Endothelial cell of umbilical vein (primary cell): ENCODE results near the gene CAMK2N2. TPM values are rescaled to one million over a fixed set of nuclear protein-coding genes. Genes with fewer than 3 reads are reported as not detected.
A peak's percentile ranks its signal among the peaks of the same experiment; 100 is the strongest.

Experiments used
- BruUV-seq: library from RNA; stranded (reverse); fragments of 400-500 nt; replicated peaks from 2 replicates; lab custom pipeline; 2021; lab: Mats Ljungman, UMichigan
- CTCF ChIA-PET: fragments of 300-600, 350-600 bp; sonication (Branson Sonifier 250); formaldehyde crosslinking; loops from one replicate; lab custom pipeline; 2021; ENCODE audit warnings: antibody characterized with exemption, inconsistent platforms; lab: Charles Lee
- POLR2A ChIA-PET: fragments of 300-600, 350-600 bp; sonication (Branson Sonifier 250); formaldehyde crosslinking; loops from one replicate; lab custom pipeline; 2021; ENCODE audit warnings: antibody characterized with exemption, inconsistent platforms; lab: Charles Lee
- DNase-seq: peaks from one replicate; pipeline ENCODE4 v3.0.0-alpha.2; 2011; ENCODE audit warnings: low read depth, low spot score
- FAIRE-seq: peaks from 2 replicates; lab custom pipeline; 2011; peaks lifted over from hg19 to GRCh38; lab: Jason Lieb, UNC
- H2AFZ ChIP-seq: 2 replicates; pipeline ENCODE4 v1.6.0; 2012; ENCODE audit warnings: low read depth, low read length, control low read depth, inconsistent platforms
- H3K27ac ChIP-seq: 2 replicates; pipeline ENCODE4 v1.5.1; 2011; ENCODE audit warnings: low read depth, mild to moderate bottlenecking, control low read depth, low read length, moderate library complexity; ENCODE audit not compliant: insufficient read depth
- H3K27me3 ChIP-seq, 2 experiments: 2 replicates each; pipeline versions ENCODE4 v1.6.0 to v1.6.1; 2011; ENCODE audit warnings: low read length in 2 of 2, mixed read lengths in 1 of 2; ENCODE audit not compliant: control insufficient read depth in 2 of 2, insufficient read depth in 2 of 2
- H3K36me3 ChIP-seq, 2 experiments: 2 replicates in 1 of 2; 3 replicates in 1 of 2; pipeline ENCODE4 v1.5.1; 2011; ENCODE audit warnings: low read length in 2 of 2, mild to moderate bottlenecking in 1 of 2, moderate library complexity in 1 of 2; ENCODE audit not compliant: control insufficient read depth in 2 of 2, insufficient read depth in 2 of 2; ENCODE audit errors: extremely low read depth in 1 of 2
- H3K4me1 ChIP-seq: 3 replicates; pipeline ENCODE4 v1.5.1; 2011; ENCODE audit warnings: mild to moderate bottlenecking, low read length; ENCODE audit not compliant: control insufficient read depth, insufficient read depth; ENCODE audit errors: extremely low read depth
- H3K4me2 ChIP-seq: 2 replicates; pipeline ENCODE4 v1.6.1; 2011; ENCODE audit warnings: low read length, control low read depth, mixed read lengths; ENCODE audit not compliant: insufficient read depth
- H3K4me3 ChIP-seq, 3 experiments: fragments of 200-600 bp in 1 of 3; sonication (generic), shearing (Covaris generic) in 1 of 3; replicated peaks in 1 of 3; 2 replicates each; pipeline ENCODE4 v1.5.1; 2011 to 2016; ENCODE audit warnings: control low read depth in 3 of 3, low read length in 3 of 3, mild to moderate bottlenecking in 2 of 3, inconsistent platforms in 1 of 3, low read depth in 1 of 3, moderate library complexity in 1 of 3; ENCODE audit not compliant: insufficient read depth in 1 of 3
- H3K79me2 ChIP-seq: 2 replicates; pipeline ENCODE4 v1.6.0; 2012; ENCODE audit warnings: low read length, inconsistent platforms; ENCODE audit not compliant: control insufficient read depth, insufficient read depth
- H3K9ac ChIP-seq: replicated peaks from 2 replicates; pipeline ENCODE3; 2011; ENCODE audit warnings: low read length, control low read depth; ENCODE audit not compliant: insufficient read depth; ENCODE audit errors: extremely low read depth
- H3K9me1 ChIP-seq: replicated peaks from 3 replicates; pipeline ENCODE4 v1.6.0; 2011; ENCODE audit warnings: mild to moderate bottlenecking, low read length; ENCODE audit not compliant: control insufficient read depth, insufficient read depth; ENCODE audit errors: extremely low read depth
- H3K9me3 ChIP-seq: replicated peaks from 2 replicates; pipeline ENCODE4 v1.5.1; 2012; ENCODE audit warnings: low read length, inconsistent platforms; ENCODE audit not compliant: control insufficient read depth, insufficient read depth
- H4K20me1 ChIP-seq: replicated peaks from 2 replicates; pipeline ENCODE3; 2011; ENCODE audit warnings: mild to moderate bottlenecking, low read length; ENCODE audit not compliant: control insufficient read depth, insufficient read depth; ENCODE audit errors: extremely low read depth
- EZH2 ChIP-seq: IDR thresholded peaks from 2 replicates; pipeline ENCODE4 v1.6.1; 2012; ENCODE audit warnings: borderline replicate concordance, low read depth, mild to moderate bottlenecking, moderate library complexity, low read length, inconsistent platforms; ENCODE audit not compliant: severe bottlenecking
- FOS ChIP-seq: IDR thresholded peaks from 2 replicates; pipeline ENCODE4 v1.6.1; 2011; ENCODE audit warnings: mild to moderate bottlenecking, low read length, moderate library complexity, borderline replicate concordance; ENCODE audit not compliant: insufficient read depth
- GATA2 ChIP-seq: IDR thresholded peaks from 2 replicates; pipeline ENCODE4 v1.7.0; 2011; ENCODE audit warnings: low read depth, mild to moderate bottlenecking, moderate library complexity, mixed read lengths, low read length; ENCODE audit not compliant: insufficient read length, insufficient read depth
- JUN ChIP-seq: IDR thresholded peaks from 2 replicates; pipeline ENCODE4 v1.6.1; 2011; ENCODE audit warnings: borderline replicate concordance, low read depth; ENCODE audit not compliant: insufficient read length, insufficient read depth
- MAX ChIP-seq: IDR thresholded peaks from 2 replicates; pipeline ENCODE4 v1.6.1; 2011; ENCODE audit not compliant: insufficient read depth, insufficient read length
- MYC ChIP-seq: IDR thresholded peaks from one replicate; pipeline ENCODE4 v1.6.1; 2011; ENCODE audit warnings: mild to moderate bottlenecking, low read depth, low read length
- POLR2A ChIP-seq: IDR thresholded peaks from 2 replicates; pipeline ENCODE4 v1.6.1; 2012; ENCODE audit warnings: low read depth, mild to moderate bottlenecking, control low read depth, low read length
- POLR2AphosphoS5 ChIP-seq: IDR thresholded peaks from 2 replicates; pipeline ENCODE4 v1.6.1; 2012; ENCODE audit warnings: low read depth, mild to moderate bottlenecking, control low read depth, low read length, moderate library complexity; ENCODE audit not compliant: insufficient read depth
- dilution Hi-C: fragments of 300-500 bp; cut with MboI; formaldehyde crosslinking; loops from one replicate; pipeline ENCODE4 v1.15.0; 2019; ENCODE audit warnings: low sequenced_read_pairs; ENCODE audit not compliant: extremely low pct_ligation_motif_present
- intact Hi-C: fragments of 100-400 bp; cut with micrococcal nuclease; formaldehyde crosslinking; loops from one replicate; pipeline ENCODE4 v1.10.0; 2022
- polyA plus RNA-seq, 4 experiments: library from polyadenylated mRNA; depleted of rRNA in 3 of 4; stranded (reverse) in 3 of 4; unstranded in 1 of 4; fragments of >200 nt; gene quantifications; 2 replicates each; pipeline versions ENCODE4 v1.2.1 to v1.2.3, GENCODE V29; 2011 to 2012; ENCODE audit warnings: missing spikeins in 1 of 4
- total RNA-seq: library from RNA; stranded (reverse); gene quantifications from 2 replicates; pipeline ENCODE4 v1.2.3, GENCODE V29; 2021
- TF ChIP-seq, protein P1 (sequence below), 2 donors: IDR thresholded peaks; 1 replicate in 1 of 2; 2 replicates in 1 of 2; pipeline ENCODE4 v1.5.1; 2011; ENCODE audit warnings: low read length in 2 of 2, mild to moderate bottlenecking in 2 of 2, moderate library complexity in 2 of 2, control low read depth in 1 of 2, inconsistent platforms in 1 of 2, low read depth in 1 of 2; ENCODE audit not compliant: insufficient read depth in 1 of 2; ENCODE audit errors: extremely low read depth in 1 of 2

CAMK2N2 gene
- total and polyA plus RNA-seq, 2 donors (not counting 3 experiments of a cell fraction or from before 2014, with no cell fraction given): 0.11 TPM; not detected in 1

DNA sequence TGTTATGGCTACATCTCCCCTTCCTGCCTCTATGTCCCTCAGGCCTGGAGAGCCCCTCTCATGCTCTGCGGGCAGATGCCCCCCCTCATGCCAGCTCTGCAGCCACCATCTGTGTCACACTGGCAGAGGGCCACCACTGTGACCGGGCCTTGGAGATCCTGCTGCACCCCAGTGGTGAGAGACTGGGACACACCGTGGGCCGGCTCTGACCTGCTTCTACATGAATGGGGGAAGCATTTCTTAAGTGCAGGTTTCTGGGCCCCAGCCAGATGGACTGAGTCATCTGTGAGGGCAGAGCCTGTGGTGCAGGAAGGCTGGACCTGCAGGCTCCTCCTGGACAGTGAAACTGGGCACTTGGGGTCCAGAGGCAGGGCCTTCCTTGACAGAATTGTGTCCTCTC, 27.1 kb downstream of the CAMK2N2 start:
- H3K4me1 ChIP-seq: peaks cover 4% of the 10 kb centered on the region
- no peak overlapping the region for H2AFZ ChIP-seq
- no peaks in the 10 kb centered on the region for H3K36me3 ChIP-seq
- H3K9ac ChIP-seq: no peak overlapping the region
- POLR2A ChIA-PET: no interaction called here
- H3K4me3 ChIP-seq: no peak overlapping the region
- no peaks in the 10 kb centered on the region for H3K79me2 ChIP-seq
- peak; percentile 64 for DNase-seq
- TF ChIP-seq JUN (no peak), MYC (no peak), FOS (peak; percentile 44)
- H3K4me2 ChIP-seq: no peak overlapping the region
- FAIRE-seq: peak; percentile 55
- peaks cover 26 to 35% of the 10 kb centered on the region in 2 experiments for H3K27me3 ChIP-seq
- H3K9me3 ChIP-seq: no peaks in the 10 kb centered on the region
- no peak overlapping the region for H3K27ac ChIP-seq
- H4K20me1 ChIP-seq: no peaks in the 10 kb centered on the region
- intact Hi-C loops (no loop called here), dilution Hi-C loops (no loop called here)
- no peaks in the 10 kb centered on the region for H3K9me1 ChIP-seq
- CTCF ChIA-PET: no interaction called here
- no TSS peak for BruUV-seq

GRCh38 chr3:184233127-184233843, 28.1 kb downstream of the CAMK2N2 start:
- POLR2A ChIA-PET: no interaction called here
- BruUV-seq: no TSS peak
- Histone ChIP-seq H3K79me2 (no peaks in the 10 kb centered on the region), H3K9me3 (no peaks in the 10 kb centered on the region), H2AFZ (no peak overlapping the region), H3K9ac (no peak overlapping the region), H3K27me3 (peaks cover 32 to 41% of the 10 kb centered on the region in 2 experiments), H3K36me3 (no peaks in the 10 kb centered on the region), H3K9me1 (no peaks in the 10 kb centered on the region), H3K4me2 (no peak overlapping the region), H3K4me1 (peaks cover 4% of the 10 kb centered on the region), H4K20me1 (no peaks in the 10 kb centered on the region), H3K27ac (no peak overlapping the region), H3K4me3 (no peak overlapping the region)
- DNase-seq (no peak), FAIRE-seq (no peak)
- intact Hi-C loops: no loop called here
- TF ChIP-seq MYC: no peak
- TF ChIP-seq MAX: no peak
- TF ChIP-seq, protein P1, sequence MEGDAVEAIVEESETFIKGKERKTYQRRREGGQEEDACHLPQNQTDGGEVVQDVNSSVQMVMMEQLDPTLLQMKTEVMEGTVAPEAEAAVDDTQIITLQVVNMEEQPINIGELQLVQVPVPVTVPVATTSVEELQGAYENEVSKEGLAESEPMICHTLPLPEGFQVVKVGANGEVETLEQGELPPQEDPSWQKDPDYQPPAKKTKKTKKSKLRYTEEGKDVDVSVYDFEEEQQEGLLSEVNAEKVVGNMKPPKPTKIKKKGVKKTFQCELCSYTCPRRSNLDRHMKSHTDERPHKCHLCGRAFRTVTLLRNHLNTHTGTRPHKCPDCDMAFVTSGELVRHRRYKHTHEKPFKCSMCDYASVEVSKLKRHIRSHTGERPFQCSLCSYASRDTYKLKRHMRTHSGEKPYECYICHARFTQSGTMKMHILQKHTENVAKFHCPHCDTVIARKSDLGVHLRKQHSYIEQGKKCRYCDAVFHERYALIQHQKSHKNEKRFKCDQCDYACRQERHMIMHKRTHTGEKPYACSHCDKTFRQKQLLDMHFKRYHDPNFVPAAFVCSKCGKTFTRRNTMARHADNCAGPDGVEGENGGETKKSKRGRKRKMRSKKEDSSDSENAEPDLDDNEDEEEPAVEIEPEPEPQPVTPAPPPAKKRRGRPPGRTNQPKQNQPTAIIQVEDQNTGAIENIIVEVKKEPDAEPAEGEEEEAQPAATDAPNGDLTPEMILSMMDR (IDR thresholded peaks at IDR 0.05; ENCODE audit: extremely low read depth in 1 of 2, insufficient read depth in 1 of 2, low read depth in 1 of 2, low read length in 2 of 2): no peak
- TF ChIP-seq EZH2: no peak
- TF ChIP-seq FOS: no peak
- no peak for TF ChIP-seq POLR2AphosphoS5
- TF ChIP-seq GATA2: no peak
- no peak for TF ChIP-seq JUN
- no peak for TF ChIP-seq POLR2A
- CTCF ChIA-PET: interaction anchor here (1.2 to 1.5 kb wide), 2 partner anchors 9 to 338 kb away, joined by 4 to 5 read pairs; no protein-coding TSS in a partner anchor
- dilution Hi-C loops: no loop called here
